K562 (cell line): ENCODE results near the gene TTLL10. TPM values are rescaled to one million over a fixed set of nuclear protein-coding genes. Genes with fewer than 3 reads are reported as not detected.

Experiments used
- ATAC-seq: fragments of 200-7000 bp; cut with Tn5 transposase; 3 replicates; pipeline ENCODE4 v1.9.1; 2020; ENCODE audit warnings: moderate library complexity
- BruUV-seq: library from RNA; stranded (reverse); fragments of 400-500 nt; replicated peaks from 2 replicates; lab custom pipeline; 2021; lab: Mats Ljungman, UMichigan
- CTCF ChIA-PET: fragments of 300-600 bp; formaldehyde crosslinking; extraction: SDS; loops from one replicate; lab custom pipeline; 2021; ENCODE audit warnings: low intra/inter-chr PET ratio; lab: Yijun Ruan, JAX
- POLR2A ChIA-PET: fragments of 300-600, 350-650 bp; sonication (Branson Sonifier 250); formaldehyde crosslinking; extraction: SDS; loops from one replicate; lab custom pipeline; 2021; ENCODE audit warnings: antibody characterized with exemption, inconsistent platforms; lab: Yijun Ruan, JAX
- DNase-seq, 4 experiments: peaks; one replicate each; pipeline versions ENCODE4 v3.0.0 to v3.0.0-alpha.2; 2011 to 2018; ENCODE audit warnings: low spot score in 3 of 4, mixed read lengths in 3 of 4; ENCODE audit errors: extremely low read depth in 1 of 4
- FAIRE-seq: peaks from 2 replicates; lab custom pipeline; 2011; peaks lifted over from hg19 to GRCh38; lab: Jason Lieb, UNC
- H2AFZ ChIP-seq: 2 replicates; pipeline ENCODE4 v1.6.0; 2011; ENCODE audit warnings: low read depth, low read length, control low read depth, inconsistent platforms
- H3K27ac ChIP-seq: fragments of 200-600 bp; 3 replicates; pipeline ENCODE4 v1.8.0; 2011; ENCODE audit warnings: low read depth, mild to moderate bottlenecking, control low read depth, inconsistent platforms, low read length, moderate library complexity, mixed read lengths; ENCODE audit errors: extremely low read depth
- H3K27me3 ChIP-seq, 2 experiments: fragments of 300-600 bp in 1 of 2; 2 replicates in 1 of 2; 3 replicates in 1 of 2; pipeline versions ENCODE4 v1.6.0 to v1.8.0; 2011; ENCODE audit warnings: inconsistent platforms in 2 of 2, low read length in 2 of 2, mild to moderate bottlenecking in 1 of 2, mixed read lengths in 1 of 2, moderate library complexity in 1 of 2; ENCODE audit not compliant: control insufficient read depth in 2 of 2, insufficient read depth in 2 of 2
- H3K36me3 ChIP-seq: fragments of 300-600 bp; 3 replicates; pipeline ENCODE4 v1.8.0; 2011; ENCODE audit warnings: mild to moderate bottlenecking, low read length, inconsistent platforms; ENCODE audit not compliant: control insufficient read depth, insufficient read depth
- H3K4me1 ChIP-seq, 2 experiments: fragments of 200-600 bp in 1 of 2; replicated peaks in 1 of 2; 2 replicates in 1 of 2; 3 replicates in 1 of 2; pipeline versions ENCODE4 v1.5.1 to v1.8.0; 2011; ENCODE audit warnings: inconsistent platforms in 2 of 2, low read length in 2 of 2, mild to moderate bottlenecking in 1 of 2, mixed read lengths in 1 of 2, moderate library complexity in 1 of 2; ENCODE audit not compliant: control insufficient read depth in 2 of 2, insufficient read depth in 2 of 2
- H3K4me2 ChIP-seq: 2 replicates; pipeline ENCODE4 v1.6.1; 2011; ENCODE audit warnings: low read length, control low read depth, inconsistent platforms, mixed read lengths; ENCODE audit not compliant: insufficient read depth
- H3K4me3 ChIP-seq: fragments of 200-600 bp; sonication (generic), shearing (Covaris generic); 2 replicates; pipeline ENCODE4 v1.5.1; 2016; ENCODE audit warnings: control low read depth, inconsistent platforms
- H3K79me2 ChIP-seq: fragments of 200-600 bp; 3 replicates; pipeline ENCODE4 v1.8.0; 2011; ENCODE audit warnings: low read length, inconsistent platforms; ENCODE audit not compliant: control insufficient read depth, insufficient read depth
- H3K9ac ChIP-seq, 2 experiments: 2 replicates each; pipeline versions ENCODE4 v1.6.0 to v1.6.1; 2011; ENCODE audit warnings: low read depth in 2 of 2, low read length in 2 of 2, control low read depth in 1 of 2, inconsistent platforms in 1 of 2, mild to moderate bottlenecking in 1 of 2, mixed read lengths in 1 of 2; ENCODE audit not compliant: insufficient read depth in 1 of 2
- H3K9me1 ChIP-seq: one replicate; pipeline ENCODE4 v1.6.0; 2011; ENCODE audit warnings: inconsistent platforms, mild to moderate bottlenecking, low read length, moderate library complexity; ENCODE audit not compliant: control insufficient read depth, insufficient read depth
- H3K9me3 ChIP-seq: replicated peaks from 2 replicates; pipeline ENCODE4 v1.5.1; 2011; ENCODE audit warnings: low read depth, low read length, inconsistent platforms; ENCODE audit not compliant: control insufficient read depth, insufficient read depth
- H4K20me1 ChIP-seq: replicated peaks from 2 replicates; pipeline ENCODE4 v1.6.1; 2011; ENCODE audit warnings: low read length, inconsistent platforms, mixed read lengths; ENCODE audit not compliant: control insufficient read depth, insufficient read depth
- HMGN3 ChIP-seq: IDR thresholded peaks from 2 replicates; pipeline ENCODE4 v1.6.1; 2011; ENCODE audit warnings: borderline replicate concordance, low read depth, mild to moderate bottlenecking, mixed read lengths, low read length; ENCODE audit not compliant: insufficient read length; ENCODE audit errors: extremely low read depth
- WGBS: fragments of 100-300 bp; shearing (Covaris generic); methylation state at CpG from one replicate; pipeline ENCODE4 v1.1.6; 2016; ENCODE audit warnings: low coverage, mixed read lengths; ENCODE audit not compliant: insufficient coverage; ENCODE audit errors: missing lambda C conversion rate; 5-methylcytosine and 5-hydroxymethylcytosine counted together
- in situ Hi-C: fragments of 300-500 bp; cut with MboI; formaldehyde crosslinking; loops from 4 replicates; pipeline ENCODE4 v1.15.0; 2018; ENCODE audit warnings: inconsistent platforms, mixed read lengths
- intact Hi-C: fragments of 100-400 bp; cut with micrococcal nuclease; formaldehyde crosslinking; loops from 2 replicates; pipeline ENCODE4 v1.14.2; 2022
- polyA plus RNA-seq, 8 experiments: library from polyadenylated mRNA; depleted of rRNA in 4 of 8; stranded (reverse) in 5 of 8; unstranded in 3 of 8; fragments of >200 nt; fragmentation: Nextera tagmentation in 2 of 8; fragmentation: Illumina TruSeq in 1 of 8; extraction: Ambion mirVana in 2 of 8; extraction: Trizol in 1 of 8; gene quantifications; 2 replicates each; pipeline versions ENCODE4 v1.2.1 to v1.2.3, GENCODE V29; 2011 to 2014; ENCODE audit warnings: inconsistent platforms in 1 of 8, missing spikeins in 1 of 8
- total RNA-seq, 7 experiments: library from RNA; depleted of rRNA in 6 of 7; stranded (reverse); fragments of >200 nt in 6 of 7; fragmentation: Illumina TruSeq in 2 of 7; extraction: Trizol in 2 of 7; gene quantifications; 2 replicates each; pipeline versions ENCODE4 v1.2.1 to v1.2.3, GENCODE V29; 2011 to 2021; ENCODE audit warnings: low replicate concordance in 1 of 7
- TF ChIP-seq, protein P1 (sequence below): fragments of 450-650 bp; IDR thresholded peaks from 2 replicates; pipeline ENCODE4 v1.7.0; 2016; ENCODE audit warnings: borderline replicate concordance

Gene TTLL10
- total and polyA plus RNA-seq, 9 of the 15 experiments (the other 6 are each of a cell fraction or from before 2014, with no cell fraction given): not detected

DNA sequence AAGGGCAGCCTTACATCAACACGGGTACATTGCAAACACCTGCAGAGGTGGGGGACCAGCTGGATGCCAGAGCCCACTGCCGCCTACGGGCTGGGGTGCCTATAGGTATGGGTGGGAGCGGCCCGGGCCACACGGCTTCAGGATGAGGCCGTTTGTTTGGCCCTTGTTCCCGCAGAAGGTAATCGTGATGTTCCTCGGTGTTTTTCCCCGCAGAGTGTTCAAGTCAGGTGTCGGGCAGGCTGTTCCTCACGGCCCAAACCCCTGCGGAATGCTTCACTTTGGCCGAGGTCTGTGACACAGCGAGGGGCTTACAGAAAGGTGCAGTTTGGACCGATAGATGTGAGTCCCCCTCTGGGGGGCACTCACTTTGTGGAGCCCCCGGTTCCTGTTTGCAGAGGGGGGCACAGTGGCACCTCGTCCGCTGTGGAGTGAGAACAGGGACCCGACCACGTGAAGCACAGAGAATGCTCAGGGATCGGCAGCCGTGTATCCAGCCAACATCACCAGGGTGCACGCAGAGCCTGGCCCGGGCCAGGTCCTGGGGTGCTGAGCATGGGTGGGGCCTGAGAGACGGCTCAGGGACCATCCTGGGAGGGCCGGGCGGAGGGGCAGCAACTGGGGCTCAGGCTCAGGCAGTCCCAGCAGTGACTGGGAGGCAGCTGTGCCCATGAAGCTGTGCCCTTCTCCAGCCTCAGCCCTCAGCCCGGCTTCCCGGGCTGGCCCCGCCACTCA, 453 bp upstream of the TTLL10 start:
- no peaks in the 10 kb centered on the region for H3K36me3 ChIP-seq
- BruUV-seq: no TSS peak
- intact Hi-C loops: no loop called here
- H4K20me1 ChIP-seq: peaks cover 6% of the 10 kb centered on the region; the same call in 1 of the 2 replicates
- no peak overlapping the region for H3K4me3 ChIP-seq
- H3K4me1 ChIP-seq: peaks cover 0 to 68% of the 10 kb centered on the region in 2 experiments; a peak in 2 of 5 replicates
- H3K4me2 ChIP-seq: no peak overlapping the region
- in situ Hi-C loops: no loop called here
- DNase-seq (peak in 1 of 4 experiments; percentile 11), FAIRE-seq (no peak)
- ChIA-PET CTCF (no interaction called here), POLR2A (interaction anchor here (1.1 kb wide), 1 partner anchor 21 kb away, joined by 3 read pairs; no protein-coding TSS in a partner anchor)
- no peaks in the 10 kb centered on the region for H3K9me1 ChIP-seq
- 0 out of 4 replicates have a peak overlapping the region, but pooled peaks of 1 of the 2 experiments have one; percentile 29 for H3K9ac ChIP-seq
- H3K79me2 ChIP-seq: no peaks in the 10 kb centered on the region
- no peak overlapping the region for H3K27ac ChIP-seq
- H2AFZ ChIP-seq: no peak overlapping the region
- H3K27me3 ChIP-seq: peaks cover 59 to 88% of the 10 kb centered on the region in 2 experiments
- 0 out of 2 replicates have a peak, but pooled peaks cover 1% of the 10 kb centered on the region for H3K9me3 ChIP-seq
- peak; percentile 32 for TF ChIP-seq HMGN3
- TF ChIP-seq, protein P1, sequence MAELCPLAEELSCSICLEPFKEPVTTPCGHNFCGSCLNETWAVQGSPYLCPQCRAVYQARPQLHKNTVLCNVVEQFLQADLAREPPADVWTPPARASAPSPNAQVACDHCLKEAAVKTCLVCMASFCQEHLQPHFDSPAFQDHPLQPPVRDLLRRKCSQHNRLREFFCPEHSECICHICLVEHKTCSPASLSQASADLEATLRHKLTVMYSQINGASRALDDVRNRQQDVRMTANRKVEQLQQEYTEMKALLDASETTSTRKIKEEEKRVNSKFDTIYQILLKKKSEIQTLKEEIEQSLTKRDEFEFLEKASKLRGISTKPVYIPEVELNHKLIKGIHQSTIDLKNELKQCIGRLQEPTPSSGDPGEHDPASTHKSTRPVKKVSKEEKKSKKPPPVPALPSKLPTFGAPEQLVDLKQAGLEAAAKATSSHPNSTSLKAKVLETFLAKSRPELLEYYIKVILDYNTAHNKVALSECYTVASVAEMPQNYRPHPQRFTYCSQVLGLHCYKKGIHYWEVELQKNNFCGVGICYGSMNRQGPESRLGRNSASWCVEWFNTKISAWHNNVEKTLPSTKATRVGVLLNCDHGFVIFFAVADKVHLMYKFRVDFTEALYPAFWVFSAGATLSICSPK: no peak
- TF ChIP-seq, all 486 proteins: peak for 1
- ATAC-seq: no peak
- WGBS: 22% methylated on average over 32 of the region's 32 CpGs
